Heart left ventricle (tissue), 16 donors: ENCODE data around the gene RPL26. TPM values are rescaled to one million over a fixed set of nuclear protein-coding genes. Genes with fewer than 3 reads are reported as not detected.

Source experiments
- ATAC-seq, 4 donors: fragments of 200-7000 bp; cut with Tn5 transposase; one replicate each; pipeline ENCODE4 v1.9.1; 2020 to 2022; ENCODE audit warnings: moderate library complexity in 4 of 4, mild to moderate bottlenecking in 3 of 4, moderate number of reproducible peaks in 1 of 4
- DNase-seq, 5 donors: peaks; one replicate each; pipeline ENCODE4 v3.0.0-alpha.2; 2020
- H3K27ac ChIP-seq, 12 donors: fragments of 200-600 bp; sonication (generic) in 4 of 12; one replicate each; pipeline versions ENCODE4 v1.5.0 to v1.8.0; 2016 to 2022; ENCODE audit warnings: mild to moderate bottlenecking in 2 of 12
- H3K27me3 ChIP-seq, 9 donors: fragments of 200-600 bp; sonication (generic) in 2 of 9; one replicate each; pipeline versions ENCODE4 v1.5.1 to v1.8.0; 2016 to 2022; ENCODE audit warnings: mild to moderate bottlenecking in 3 of 9
- H3K36me3 ChIP-seq, 9 donors: fragments of 200-600 bp; sonication (generic) in 2 of 9; one replicate each; pipeline versions ENCODE4 v1.5.0 to v1.8.0; 2018 to 2022; ENCODE audit warnings: mild to moderate bottlenecking in 2 of 9
- H3K4me1 ChIP-seq, 12 donors: fragments of 200-600 bp; sonication (generic) in 4 of 12; one replicate each; pipeline versions ENCODE4 v1.5.0 to v1.8.0; 2016 to 2022; ENCODE audit warnings: mild to moderate bottlenecking in 3 of 12
- H3K4me3 ChIP-seq, 12 donors: fragments of 200-600 bp; sonication (generic) in 4 of 12; one replicate each; pipeline versions ENCODE4 v1.5.0 to v1.8.0; 2017 to 2022; ENCODE audit warnings: mild to moderate bottlenecking in 9 of 12, moderate library complexity in 4 of 12
- H3K9me3 ChIP-seq, 12 donors: fragments of 200-600 bp; sonication (generic) in 4 of 12; one replicate each; pipeline versions ENCODE4 v1.5.0 to v1.8.0; 2016 to 2022; ENCODE audit warnings: mild to moderate bottlenecking in 1 of 12
- POLR2A ChIP-seq, 2 donors: fragments of 450-650 bp; IDR thresholded peaks; one replicate each; pipeline ENCODE4 v1.6.1; 2017; ENCODE audit warnings: antibody characterized with exemption in 2 of 2, mild to moderate bottlenecking in 2 of 2, moderate library complexity in 2 of 2
- WGBS, 4 donors: extraction: QIAGEN DNeasy Blood & Tissue Kit in 2 of 4; methylation state at CpG; one replicate each; pipeline versions ENCODE4 v1.1.5 to v1.1.7; 2013 to 2018; 5-methylcytosine and 5-hydroxymethylcytosine counted together
- intact Hi-C, 10 donors: fragments of 100-400 bp; cut with DNase I; formaldehyde crosslinking; loops; one replicate each; pipeline versions ENCODE4 v1.11.1 to v1.14.2; 2022
- polyA plus RNA-seq, 2 donors: library from polyadenylated mRNA; stranded (reverse); fragments of 200-250 nt; gene quantifications; one replicate each; pipeline ENCODE4 v1.2.3, GENCODE V29; 2013
- total RNA-seq, 9 donors: library from RNA; depleted of rRNA in 2 of 9; stranded (reverse); fragments of >200 nt in 2 of 9; fragmentation: NEBNext Ultra II Directional in 3 of 9; extraction: Animal tissue kit (Norgen Biotek cat#: 25700) in 3 of 9; gene quantifications; one replicate each; pipeline versions ENCODE4 v1.1.0 to v1.2.4, GENCODE V29; 2016 to 2023
- TF ChIP-seq, protein P1 (sequence below), 12 donors: fragments of 200-600 bp; sonication (generic) in 4 of 12; IDR thresholded peaks; one replicate each; pipeline versions ENCODE4 v1.5.0 to v1.8.0; 2018 to 2022; ENCODE audit warnings: antibody characterized with exemption in 12 of 12, mild to moderate bottlenecking in 5 of 12
- donor health status: ischemic (EF 13 %, LVEDD 7.1; RV severe dilation, severe dysfunction).
- donor health status: healthy with polysubstance abuse.
- donor health status: DM: no; HTN: yes; CAD: no.
- donor health status: DM: no; HTN: no; CAD: no.
- donor health status: ischemic (EF 25% LVEDD 6.9; RV normal size, moderate dysfunction).
- donor health status: ischemic (EF 25% LVEDD 5.7; RV mildly dilated, moderate dysfunction).
- donor health status: healthy.
- donor health status: DM: yes; HTN: yes; CAD: no.
- donor health status: ischemic (EF 35%, LVEDD 5.7; RV mildly dilated, moderate dysfunction).
- donor health status: nonischemic (EF 11% LVEDD 7.7; RV severe dilation, severe dysfunction).
- donor health status: DM: yes; HTN: yes; CAD: no.
- donor health status: PGD.
- donor health status: ischemic (EF 29% LVEDD 5.4; RV normal size, mild dysfunction).
- donor health status: nonischemic (EF 23%, LVEDD 6.1; RV moderate dilation, normal function).

RPL26 gene
- total and polyA plus RNA-seq, 11 donors: 967 to 4,104 (median 1,265) TPM

GRCh38 chr17:8412089-8412488 is 29.1 kb upstream of the RPL26 start:
- DNase-seq: no peak
- Histone ChIP-seq H3K36me3 (no peaks in the 10 kb centered on the region), H3K4me3 (no peak overlapping the region), H3K4me1 (peaks cover 0 to 10% (median 2%) of the 10 kb centered on the region in 12 donors), H3K27me3 (no peaks in the 10 kb centered on the region), H3K9me3 (no peaks in the 10 kb centered on the region), H3K27ac (no peak overlapping the region)
- intact Hi-C loops: loop anchor here in 8 of 10 donors (5.0 to 10.0 kb wide), 7 partner anchors 55 to 483 kb away; no protein-coding TSS in a partner anchor
- no peak for TF ChIP-seq POLR2A (IDR thresholded peaks at IDR 0.05)
- TF ChIP-seq, protein P1, sequence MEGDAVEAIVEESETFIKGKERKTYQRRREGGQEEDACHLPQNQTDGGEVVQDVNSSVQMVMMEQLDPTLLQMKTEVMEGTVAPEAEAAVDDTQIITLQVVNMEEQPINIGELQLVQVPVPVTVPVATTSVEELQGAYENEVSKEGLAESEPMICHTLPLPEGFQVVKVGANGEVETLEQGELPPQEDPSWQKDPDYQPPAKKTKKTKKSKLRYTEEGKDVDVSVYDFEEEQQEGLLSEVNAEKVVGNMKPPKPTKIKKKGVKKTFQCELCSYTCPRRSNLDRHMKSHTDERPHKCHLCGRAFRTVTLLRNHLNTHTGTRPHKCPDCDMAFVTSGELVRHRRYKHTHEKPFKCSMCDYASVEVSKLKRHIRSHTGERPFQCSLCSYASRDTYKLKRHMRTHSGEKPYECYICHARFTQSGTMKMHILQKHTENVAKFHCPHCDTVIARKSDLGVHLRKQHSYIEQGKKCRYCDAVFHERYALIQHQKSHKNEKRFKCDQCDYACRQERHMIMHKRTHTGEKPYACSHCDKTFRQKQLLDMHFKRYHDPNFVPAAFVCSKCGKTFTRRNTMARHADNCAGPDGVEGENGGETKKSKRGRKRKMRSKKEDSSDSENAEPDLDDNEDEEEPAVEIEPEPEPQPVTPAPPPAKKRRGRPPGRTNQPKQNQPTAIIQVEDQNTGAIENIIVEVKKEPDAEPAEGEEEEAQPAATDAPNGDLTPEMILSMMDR (IDR thresholded peaks at IDR 0.05): no peak
- WGBS, 4 donors: 70 to 79% (median 78%) methylated on average over 5 of the region's 5 CpGs
- ATAC-seq: no peak

DNA sequence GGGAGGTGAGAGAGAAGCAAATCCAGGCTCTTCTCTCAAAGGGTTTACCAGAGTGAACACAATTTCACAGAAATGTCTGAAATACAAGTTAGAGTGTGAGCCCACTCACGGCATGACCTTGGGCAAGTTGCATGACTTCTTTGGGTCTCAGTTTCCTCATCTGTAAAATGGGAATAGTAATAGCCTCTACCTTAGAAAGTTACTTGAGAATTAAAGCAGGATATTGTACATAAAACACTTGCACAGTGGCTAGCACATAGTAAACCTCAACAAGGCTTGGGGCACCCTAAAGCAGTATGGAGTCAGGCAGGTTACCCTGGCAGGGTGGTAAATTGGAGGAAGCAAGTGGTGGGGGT is 27.9 kb upstream of the RPL26 start:
- Histone ChIP-seq H3K27ac (no peak overlapping the region), H3K4me1 (peaks cover 0 to 10% (median 2%) of the 10 kb centered on the region in 12 donors), H3K36me3 (no peaks in the 10 kb centered on the region), H3K27me3 (no peaks in the 10 kb centered on the region), H3K4me3 (no peak overlapping the region), H3K9me3 (no peaks in the 10 kb centered on the region)
- ATAC-seq (no peak), DNase-seq (no peak)
- 75 to 94% (median 85%) methylated on average over 1 of the region's 1 CpG for WGBS, 4 donors
- TF ChIP-seq, protein P1 (IDR thresholded peaks at IDR 0.05): no peak
- TF ChIP-seq POLR2A (IDR thresholded peaks at IDR 0.05): no peak
- intact Hi-C loops: loop anchor here (1.0 to 10.0 kb wide), 15 partner anchors 56 to 484 kb away; partner anchors contain the start of gene CCDC42 (in 4 of the 10)

DNA sequence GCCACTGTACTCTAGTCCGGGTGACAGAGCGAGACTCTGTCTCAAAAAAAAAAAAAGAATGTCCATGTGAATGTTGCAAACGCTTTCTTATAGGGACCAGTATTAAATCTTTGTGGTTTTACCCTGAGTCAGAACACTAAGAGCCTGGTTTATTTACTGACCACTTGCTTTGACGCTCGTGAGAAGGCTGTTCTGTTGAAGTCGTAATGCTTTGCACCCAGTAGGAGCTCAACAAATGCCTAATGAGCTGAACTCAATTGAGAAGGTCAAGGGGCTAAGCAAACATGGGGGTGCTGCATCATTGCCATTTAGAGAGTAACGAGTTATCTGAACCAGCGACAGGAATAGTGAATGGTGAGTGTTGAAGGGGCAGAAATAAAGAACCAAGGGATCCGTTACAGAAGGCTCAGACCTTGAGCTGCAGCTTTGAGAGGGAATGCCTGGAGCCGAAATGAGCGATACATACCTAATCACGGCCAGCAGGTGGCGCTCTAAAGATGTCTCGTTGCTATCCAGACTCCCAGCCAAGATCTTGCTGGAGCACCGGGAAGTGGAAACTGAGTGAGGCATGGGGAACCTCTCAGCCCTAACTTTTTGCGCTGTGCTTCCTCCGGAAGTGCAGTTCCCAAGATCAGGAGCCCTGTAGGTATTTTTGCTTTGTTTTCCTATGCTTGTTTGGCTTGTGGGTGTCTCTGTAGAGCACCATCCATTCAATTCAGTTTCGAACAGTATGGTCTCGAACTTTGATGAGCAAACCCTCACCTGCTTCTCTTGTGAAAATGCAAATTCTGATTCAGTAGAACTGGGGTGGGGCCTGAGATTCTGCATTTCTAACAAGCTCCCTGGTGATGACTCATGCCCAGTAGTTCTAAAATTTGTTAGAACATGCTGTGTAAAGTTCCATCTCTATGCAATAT is 27.2 kb upstream of the RPL26 start:
- intact Hi-C loops: loop anchor here (1.0 to 10.0 kb wide), 16 partner anchors 57 to 485 kb away; partner anchors contain the start of gene CCDC42 (in 4 of the 10)
- 26 to 29% (median 27%) methylated on average over 19 of the region's 19 CpGs for WGBS, 4 donors
- H3K4me3 ChIP-seq: no peak overlapping the region

More for the DNA sequence above, 27.2 kb upstream of the RPL26 start:
- no peaks in the 10 kb centered on the region for H3K36me3 ChIP-seq
- ATAC-seq (peak; percentile 83 to 96 (median 94)), DNase-seq (peak; percentile 86 to 92 (median 88))
- no peak for TF ChIP-seq POLR2A (IDR thresholded peaks at IDR 0.05)
- TF ChIP-seq, protein P1 (IDR thresholded peaks at IDR 0.05): peak; percentile 85 to 93 (median 88)
- H3K27ac ChIP-seq: no peak overlapping the region
- H3K27me3 ChIP-seq: no peaks in the 10 kb centered on the region
- H3K9me3 ChIP-seq: no peaks in the 10 kb centered on the region
- peaks cover 0 to 10% (median 2%) of the 10 kb centered on the region in 12 donors for H3K4me1 ChIP-seq
